Measurements from ENCODE around the gene IL1RL2.

GRCh38 chr2:102250278-102250821 is 63.5 kb downstream of the IL1RL2 start:
- TF ChIP-seq POLR2AphosphoS5 (IDR thresholded peaks at IDR 0.05; ENCODE audit: borderline replicate concordance, low read depth, low read length), result no peak
- TF ChIP-seq EZH2 (IDR thresholded peaks at IDR 0.05), result no peak
- no peak for TF ChIP-seq FOXP2 (optimal IDR thresholded peaks at IDR 0.05; ENCODE audit: control extremely low read depth, extremely low read length, insufficient read depth)
